ENCODE measurements around the gene NTSR1.

NTSR1 gene

DNA sequence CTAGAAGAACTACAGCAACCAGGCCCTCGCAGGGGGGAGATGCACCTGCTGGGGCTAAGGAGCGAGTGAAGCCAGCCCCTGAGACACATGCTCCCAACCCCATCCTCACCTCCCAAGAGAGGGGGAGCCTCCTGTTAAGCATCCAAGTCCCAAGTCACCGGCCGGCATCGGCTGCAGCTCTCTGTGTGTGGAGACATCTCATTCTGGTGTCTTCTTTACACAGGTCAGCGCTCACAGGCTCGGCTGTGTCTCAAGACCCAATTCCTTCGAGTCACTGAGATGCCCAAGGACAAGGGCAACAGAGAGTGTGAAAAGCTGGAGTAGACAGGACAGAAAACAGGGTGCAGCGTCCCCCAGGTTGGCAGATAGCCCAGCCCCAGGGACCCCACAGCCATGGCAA, 66.6 kb downstream of the NTSR1 start:
- TF ChIP-seq, protein P1, sequence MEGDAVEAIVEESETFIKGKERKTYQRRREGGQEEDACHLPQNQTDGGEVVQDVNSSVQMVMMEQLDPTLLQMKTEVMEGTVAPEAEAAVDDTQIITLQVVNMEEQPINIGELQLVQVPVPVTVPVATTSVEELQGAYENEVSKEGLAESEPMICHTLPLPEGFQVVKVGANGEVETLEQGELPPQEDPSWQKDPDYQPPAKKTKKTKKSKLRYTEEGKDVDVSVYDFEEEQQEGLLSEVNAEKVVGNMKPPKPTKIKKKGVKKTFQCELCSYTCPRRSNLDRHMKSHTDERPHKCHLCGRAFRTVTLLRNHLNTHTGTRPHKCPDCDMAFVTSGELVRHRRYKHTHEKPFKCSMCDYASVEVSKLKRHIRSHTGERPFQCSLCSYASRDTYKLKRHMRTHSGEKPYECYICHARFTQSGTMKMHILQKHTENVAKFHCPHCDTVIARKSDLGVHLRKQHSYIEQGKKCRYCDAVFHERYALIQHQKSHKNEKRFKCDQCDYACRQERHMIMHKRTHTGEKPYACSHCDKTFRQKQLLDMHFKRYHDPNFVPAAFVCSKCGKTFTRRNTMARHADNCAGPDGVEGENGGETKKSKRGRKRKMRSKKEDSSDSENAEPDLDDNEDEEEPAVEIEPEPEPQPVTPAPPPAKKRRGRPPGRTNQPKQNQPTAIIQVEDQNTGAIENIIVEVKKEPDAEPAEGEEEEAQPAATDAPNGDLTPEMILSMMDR (conservative IDR thresholded peaks at IDR 0.05; ENCODE audit: control insufficient read depth, insufficient read depth, low read depth, low read length), result no peak
- no peak overlapping the region for H3K4me3 ChIP-seq (ENCODE audit: control insufficient read depth, low read depth, low read length)
- DNase-seq (ENCODE audit: low read depth), result no peak

GRCh38 chr20:62776035-62776691, 67.5 kb downstream of the NTSR1 start:
- H3K4me3 ChIP-seq (ENCODE audit: control insufficient read depth, low read depth, low read length), result no peak overlapping the region
- no peak for DNase-seq (ENCODE audit: low read depth)
- TF ChIP-seq, protein P1 (conservative IDR thresholded peaks at IDR 0.05; ENCODE audit: control insufficient read depth, insufficient read depth, low read depth, low read length), result no peak

DNA sequence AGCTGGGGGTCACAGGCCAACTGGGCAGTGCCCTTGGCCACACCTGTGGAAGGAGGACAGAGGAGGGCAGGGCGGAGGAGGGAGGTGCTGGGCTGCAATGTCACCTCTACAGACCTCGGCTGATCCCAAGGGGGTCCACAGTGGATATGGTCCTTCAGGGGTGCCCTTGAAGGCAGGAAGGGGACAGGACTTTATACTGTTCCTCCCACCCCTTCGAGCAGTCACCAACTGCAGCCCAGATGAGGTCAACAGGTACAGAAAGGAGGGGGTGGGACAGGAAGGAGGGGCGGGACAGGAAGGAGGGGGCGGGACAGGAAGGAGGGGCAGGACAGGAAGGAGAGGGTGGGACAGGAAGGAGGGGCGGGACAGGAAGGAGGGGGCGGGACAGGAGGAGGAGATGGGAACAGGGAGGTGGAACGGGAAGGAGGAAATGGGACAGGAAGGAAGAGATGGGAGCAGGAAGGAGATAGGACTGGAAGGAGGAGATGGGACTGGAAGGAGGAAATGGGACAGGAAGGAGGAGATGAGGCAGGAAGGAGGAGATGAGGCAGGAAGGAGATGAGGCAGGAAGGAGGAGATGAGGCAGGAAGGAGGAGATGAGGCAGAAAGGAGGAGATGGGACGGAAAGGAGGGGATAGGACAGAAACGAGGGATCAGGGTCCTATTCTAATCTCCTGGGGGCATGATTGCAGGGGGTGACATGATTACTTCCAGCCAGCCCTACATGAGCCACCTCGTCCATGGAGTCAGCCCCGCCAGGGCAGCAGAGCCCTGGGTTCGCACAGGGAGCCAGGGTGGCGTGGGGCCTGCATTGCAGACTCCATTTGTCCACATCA, 68.3 kb downstream of the NTSR1 start:
- no peak overlapping the region for H3K4me3 ChIP-seq (ENCODE audit: control insufficient read depth, low read depth, low read length)
- TF ChIP-seq, protein P1 (conservative IDR thresholded peaks at IDR 0.05; ENCODE audit: control insufficient read depth, insufficient read depth, low read depth, low read length), result no peak
- no peak for DNase-seq (ENCODE audit: low read depth)

- H3K4me3 ChIP-seq (ENCODE audit: control insufficient read depth, low read depth, low read length), result no peak overlapping the region
- no peak for DNase-seq (ENCODE audit: low read depth)
- TF ChIP-seq, protein P1 (conservative IDR thresholded peaks at IDR 0.05; ENCODE audit: control insufficient read depth, insufficient read depth, low read depth, low read length), result no peak
These were observed 68.8 kb downstream of the NTSR1 start for GRCh38 chr20:62777528-62777830.

- TF ChIP-seq, protein P1 (conservative IDR thresholded peaks at IDR 0.05; ENCODE audit: control insufficient read depth, insufficient read depth, low read depth, low read length), result no peak
- DNase-seq (ENCODE audit: low read depth), result no peak
- H3K4me3 ChIP-seq (ENCODE audit: control insufficient read depth, low read depth, low read length), result no peak overlapping the region
These were observed 69.4 kb downstream of the NTSR1 start for GRCh38 chr20:62778058-62778457.

DNA sequence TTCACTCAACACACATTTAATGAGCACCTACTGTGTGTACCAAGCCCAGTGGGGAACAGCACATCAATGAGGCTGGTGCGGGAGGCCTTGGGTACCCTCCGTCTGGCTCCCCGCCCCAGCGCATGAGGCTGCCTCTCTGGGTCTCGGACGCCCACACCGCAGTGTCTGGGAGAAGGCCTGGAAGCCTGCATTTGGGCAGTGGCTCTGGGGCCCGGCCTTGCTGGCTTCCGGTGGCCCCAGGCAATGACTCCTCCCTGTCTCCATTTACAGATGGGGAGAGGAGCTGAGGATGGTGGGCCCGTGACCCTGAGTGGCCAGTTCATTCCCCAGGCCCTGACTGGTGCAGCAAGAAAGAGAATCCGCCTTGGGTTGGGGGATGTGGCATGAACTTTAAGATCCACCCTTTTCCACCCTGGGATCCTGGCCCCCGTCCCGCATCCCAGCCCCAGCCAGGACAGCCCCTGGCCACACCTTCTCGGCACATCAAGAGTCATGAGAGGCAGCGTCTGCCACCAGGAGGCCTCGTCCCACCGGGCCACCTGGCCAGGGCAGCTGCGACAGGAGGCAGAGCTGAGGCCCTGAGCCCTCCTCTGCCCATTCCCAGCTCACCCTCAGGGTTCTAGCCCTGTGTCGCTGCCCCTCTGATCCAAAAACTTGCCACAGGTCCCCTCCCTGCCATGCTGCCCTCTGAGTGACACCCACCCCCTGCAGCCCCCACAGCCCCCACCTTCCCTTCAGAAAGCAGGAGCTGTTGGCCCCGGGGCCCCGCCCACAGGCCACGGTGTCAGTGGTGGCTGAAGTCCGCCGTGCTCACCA, 70.2 kb downstream of the NTSR1 start:
- TF ChIP-seq, protein P1 (conservative IDR thresholded peaks at IDR 0.05; ENCODE audit: control insufficient read depth, insufficient read depth, low read depth, low read length), result no peak
- no peak overlapping the region for H3K4me3 ChIP-seq (ENCODE audit: control insufficient read depth, low read depth, low read length)
- DNase-seq (ENCODE audit: low read depth), result no peak
